ENCODE measurements around the gene COL16A1. TPM values are rescaled to one million over a fixed set of nuclear protein-coding genes. Genes with fewer than 3 reads are reported as not detected.

Gene COL16A1
- total RNA-seq, 1 donor from 2014 or later, result 0.22 TPM

GRCh38 chr1:31615939-31616338, 87.9 kb downstream of the COL16A1 start:
- Histone ChIP-seq H3K27ac (no peak overlapping the region), H3K4me2 (no peak overlapping the region), H3K4me1 (peaks cover 8% of the 10 kb centered on the region), H3K36me3 (no peaks in the 10 kb centered on the region), H3F3A (ENCODE audit: low read depth) (no peaks in the 10 kb centered on the region), H4K20me1 (ENCODE audit: low read depth) (no peaks in the 10 kb centered on the region), H3K27me3 (peaks cover 45% of the 10 kb centered on the region), H2AFZ (replicated peaks) (no peak overlapping the region), H3K9ac (no peak overlapping the region), H3K9me3 (ENCODE audit: low read depth) (no peaks in the 10 kb centered on the region), H3K79me2 (ENCODE audit: low read depth) (no peaks in the 10 kb centered on the region), H3K4me3 (no peak overlapping the region)
- no peak for DNase-seq (ENCODE audit: low spot score)
- H3K4me3 Mint-ChIP-seq, result peak overlapping the region; percentile 65
- H3K4me1 Mint-ChIP-seq, result peaks cover 26% of the 10 kb centered on the region
- peak overlapping the region; percentile 12 for H3K27ac Mint-ChIP-seq
- no peaks in the 10 kb centered on the region for H3K9me3 Mint-ChIP-seq
- peaks cover 13% of the 10 kb centered on the region for H3K27me3 Mint-ChIP-seq (ENCODE audit: insufficient read depth, low read depth)
- TF ChIP-seq CTCF (IDR thresholded peaks at IDR 0.05) (no peak), EZH2phosphoT487 (IDR thresholded peaks at IDR 0.05) (no peak), EZH2 (IDR thresholded peaks at IDR 0.05) (no peak)
- no peaks in the 10 kb centered on the region for H3K36me3 Mint-ChIP-seq

GRCh38 chr1:31615414-31615813, 88.4 kb downstream of the COL16A1 start:
- no peak overlapping the region for H3K9ac ChIP-seq
- peaks cover 8% of the 10 kb centered on the region for H3K4me1 ChIP-seq
- TF ChIP-seq CTCF (IDR thresholded peaks at IDR 0.05) (no peak), EZH2phosphoT487 (IDR thresholded peaks at IDR 0.05) (no peak), EZH2 (IDR thresholded peaks at IDR 0.05) (no peak)
- no peak overlapping the region for H3K4me2 ChIP-seq
- H3K4me3 Mint-ChIP-seq, result peak overlapping the region; percentile 65
- H3K79me2 ChIP-seq (ENCODE audit: low read depth), result no peaks in the 10 kb centered on the region
- H3K27me3 Mint-ChIP-seq (ENCODE audit: insufficient read depth, low read depth), result peaks cover 16% of the 10 kb centered on the region
- no peak overlapping the region for H3K27ac ChIP-seq
- no peaks in the 10 kb centered on the region for H4K20me1 ChIP-seq (ENCODE audit: low read depth)
- H3K4me1 Mint-ChIP-seq, result peaks cover 26% of the 10 kb centered on the region
- H3K36me3 ChIP-seq, result no peaks in the 10 kb centered on the region
- H3F3A ChIP-seq (ENCODE audit: low read depth), result no peaks in the 10 kb centered on the region
- H3K9me3 Mint-ChIP-seq, result no peaks in the 10 kb centered on the region
- H2AFZ ChIP-seq (replicated peaks), result no peak overlapping the region
- no peak overlapping the region for H3K4me3 ChIP-seq
- H3K36me3 Mint-ChIP-seq, result no peaks in the 10 kb centered on the region
- H3K9me3 ChIP-seq (ENCODE audit: low read depth), result no peaks in the 10 kb centered on the region
- no peak overlapping the region for H3K27ac Mint-ChIP-seq
- H3K27me3 ChIP-seq, result peaks cover 45% of the 10 kb centered on the region
- no peak for DNase-seq (ENCODE audit: low spot score)

DNA sequence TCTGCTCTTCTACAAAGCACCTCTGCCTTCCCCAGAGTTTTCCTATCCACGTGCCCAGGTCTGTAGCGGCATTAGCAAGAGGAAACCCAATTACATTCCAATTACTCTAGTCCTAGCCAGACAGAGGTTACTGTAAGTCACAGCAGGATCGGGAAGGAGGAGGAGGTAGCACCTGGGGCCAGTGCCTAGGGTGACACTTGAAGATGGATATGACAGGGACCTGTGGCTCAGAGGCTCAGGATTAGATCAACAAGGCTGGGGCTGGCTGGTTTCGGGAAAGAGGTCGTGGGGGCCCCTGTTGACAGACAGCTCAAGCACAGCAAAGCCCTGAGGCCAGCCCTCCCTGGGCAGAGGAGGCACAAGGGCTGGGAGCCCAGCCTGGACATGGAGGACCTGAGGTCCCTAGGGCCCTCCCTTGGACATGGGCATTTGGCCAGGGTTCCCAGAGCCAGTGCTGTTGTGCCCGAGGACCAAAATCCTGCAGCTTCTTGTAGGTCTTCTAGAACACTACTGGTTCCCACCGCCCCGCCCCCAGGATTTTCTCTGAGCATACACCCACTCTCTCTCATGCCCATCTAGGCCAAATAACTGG, 89.3 kb downstream of the COL16A1 start:
- DNase-seq (ENCODE audit: low spot score), result no peak
- no peak overlapping the region for H3K4me3 Mint-ChIP-seq
- H3K36me3 Mint-ChIP-seq, result no peaks in the 10 kb centered on the region

More for the DNA sequence above, 89.3 kb downstream of the COL16A1 start:
- Mint-ChIP-seq H3K4me1 (peaks cover 26% of the 10 kb centered on the region), H3K27ac (peak overlapping the region; percentile 13), H3K27me3 (ENCODE audit: insufficient read depth, low read depth) (peaks cover 16% of the 10 kb centered on the region), H3K9me3 (no peaks in the 10 kb centered on the region)
- H4K20me1 ChIP-seq (ENCODE audit: low read depth), result no peaks in the 10 kb centered on the region
- H3F3A ChIP-seq (ENCODE audit: low read depth), result no peaks in the 10 kb centered on the region
- H3K79me2 ChIP-seq (ENCODE audit: low read depth), result no peaks in the 10 kb centered on the region
- peaks cover 8% of the 10 kb centered on the region for H3K4me1 ChIP-seq
- H3K9me3 ChIP-seq (ENCODE audit: low read depth), result no peaks in the 10 kb centered on the region
- peaks cover 45% of the 10 kb centered on the region for H3K27me3 ChIP-seq
- H2AFZ ChIP-seq (replicated peaks), result peak overlapping the region; percentile 93
- no peak overlapping the region for H3K9ac ChIP-seq
- no peak overlapping the region for H3K27ac ChIP-seq
- H3K4me3 ChIP-seq, result no peak overlapping the region
- TF ChIP-seq EZH2 (IDR thresholded peaks at IDR 0.05) (no peak), CTCF (IDR thresholded peaks at IDR 0.05) (no peak), EZH2phosphoT487 (IDR thresholded peaks at IDR 0.05) (no peak)
- H3K4me2 ChIP-seq, result peak overlapping the region; percentile 18
- H3K36me3 ChIP-seq, result no peaks in the 10 kb centered on the region
